ENCODE measurements around the gene IST1.
A peak's percentile ranks its signal among the peaks of the same experiment; 100 is the strongest.

The IST1 gene

DNA sequence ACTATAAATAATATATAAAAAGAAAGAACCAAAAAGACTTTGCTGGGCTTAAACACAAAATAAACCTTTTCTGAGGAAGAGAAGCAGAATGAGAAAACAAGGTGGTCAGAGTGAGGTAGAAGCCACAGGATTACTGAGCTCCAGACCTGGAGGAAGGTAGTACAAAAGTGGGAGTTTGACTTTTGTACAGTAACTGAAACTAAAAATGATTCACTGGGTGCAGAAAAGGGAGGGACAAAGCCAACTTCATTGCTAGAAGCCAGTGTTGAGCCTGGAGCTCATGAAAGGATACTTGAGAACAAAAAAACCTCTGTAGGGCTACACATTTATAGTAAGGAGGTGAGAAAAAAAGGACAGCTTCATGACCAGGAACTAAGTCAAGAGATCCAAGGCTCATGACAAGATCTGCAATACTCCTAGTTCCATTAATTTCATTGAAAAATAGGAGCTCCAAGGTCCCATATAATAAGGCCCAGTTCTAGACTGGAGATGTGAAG is 59.4 kb downstream of the IST1 start (continued):
- TF ChIP-seq, protein P1, sequence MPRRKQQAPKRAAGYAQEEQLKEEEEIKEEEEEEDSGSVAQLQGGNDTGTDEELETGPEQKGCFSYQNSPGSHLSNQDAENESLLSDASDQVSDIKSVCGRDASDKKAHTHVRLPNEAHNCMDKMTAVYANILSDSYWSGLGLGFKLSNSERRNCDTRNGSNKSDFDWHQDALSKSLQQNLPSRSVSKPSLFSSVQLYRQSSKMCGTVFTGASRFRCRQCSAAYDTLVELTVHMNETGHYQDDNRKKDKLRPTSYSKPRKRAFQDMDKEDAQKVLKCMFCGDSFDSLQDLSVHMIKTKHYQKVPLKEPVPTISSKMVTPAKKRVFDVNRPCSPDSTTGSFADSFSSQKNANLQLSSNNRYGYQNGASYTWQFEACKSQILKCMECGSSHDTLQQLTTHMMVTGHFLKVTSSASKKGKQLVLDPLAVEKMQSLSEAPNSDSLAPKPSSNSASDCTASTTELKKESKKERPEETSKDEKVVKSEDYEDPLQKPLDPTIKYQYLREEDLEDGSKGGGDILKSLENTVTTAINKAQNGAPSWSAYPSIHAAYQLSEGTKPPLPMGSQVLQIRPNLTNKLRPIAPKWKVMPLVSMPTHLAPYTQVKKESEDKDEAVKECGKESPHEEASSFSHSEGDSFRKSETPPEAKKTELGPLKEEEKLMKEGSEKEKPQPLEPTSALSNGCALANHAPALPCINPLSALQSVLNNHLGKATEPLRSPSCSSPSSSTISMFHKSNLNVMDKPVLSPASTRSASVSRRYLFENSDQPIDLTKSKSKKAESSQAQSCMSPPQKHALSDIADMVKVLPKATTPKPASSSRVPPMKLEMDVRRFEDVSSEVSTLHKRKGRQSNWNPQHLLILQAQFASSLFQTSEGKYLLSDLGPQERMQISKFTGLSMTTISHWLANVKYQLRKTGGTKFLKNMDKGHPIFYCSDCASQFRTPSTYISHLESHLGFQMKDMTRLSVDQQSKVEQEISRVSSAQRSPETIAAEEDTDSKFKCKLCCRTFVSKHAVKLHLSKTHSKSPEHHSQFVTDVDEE (CRISPR knock-in tag; IDR thresholded peaks at IDR 0.05): no peak
- TF ChIP-seq CSDC2 (CRISPR knock-in tag; IDR thresholded peaks at IDR 0.05) (no peak), ZNF8 (CRISPR knock-in tag; IDR thresholded peaks at IDR 0.05) (no peak), GLIS3 (CRISPR knock-in tag; IDR thresholded peaks at IDR 0.05) (no peak), ISL1 (CRISPR knock-in tag; IDR thresholded peaks at IDR 0.05) (no peak)

DNA sequence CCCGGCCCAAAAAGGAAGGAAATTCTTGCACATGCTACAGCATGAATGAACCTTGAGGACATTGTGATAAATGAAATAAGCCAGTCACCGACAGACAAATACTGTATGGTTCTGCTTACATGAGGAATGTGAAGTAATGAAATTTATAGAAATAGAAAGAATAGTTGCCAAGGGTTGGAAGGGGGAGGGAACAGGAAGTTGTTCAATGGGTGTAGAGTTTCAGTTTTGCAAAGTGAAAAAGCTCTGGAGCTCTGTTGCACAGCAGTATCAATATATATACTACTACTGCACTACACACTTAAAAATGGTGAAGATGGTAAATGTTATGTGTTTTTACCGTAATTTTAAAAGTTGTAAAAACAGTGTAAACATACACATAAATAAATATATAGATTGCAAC is 61.2 kb downstream of the IST1 start:
- peak; percentile 44; the same call in 2 of the 3 replicates for ATAC-seq
- TF ChIP-seq, protein P2, sequence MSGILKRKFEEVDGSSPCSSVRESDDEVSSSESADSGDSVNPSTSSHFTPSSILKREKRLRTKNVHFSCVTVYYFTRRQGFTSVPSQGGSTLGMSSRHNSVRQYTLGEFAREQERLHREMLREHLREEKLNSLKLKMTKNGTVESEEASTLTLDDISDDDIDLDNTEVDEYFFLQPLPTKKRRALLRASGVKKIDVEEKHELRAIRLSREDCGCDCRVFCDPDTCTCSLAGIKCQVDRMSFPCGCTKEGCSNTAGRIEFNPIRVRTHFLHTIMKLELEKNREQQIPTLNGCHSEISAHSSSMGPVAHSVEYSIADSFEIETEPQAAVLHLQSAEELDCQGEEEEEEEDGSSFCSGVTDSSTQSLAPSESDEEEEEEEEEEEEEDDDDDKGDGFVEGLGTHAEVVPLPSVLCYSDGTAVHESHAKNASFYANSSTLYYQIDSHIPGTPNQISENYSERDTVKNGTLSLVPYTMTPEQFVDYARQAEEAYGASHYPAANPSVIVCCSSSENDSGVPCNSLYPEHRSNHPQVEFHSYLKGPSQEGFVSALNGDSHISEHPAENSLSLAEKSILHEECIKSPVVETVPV (CRISPR knock-in tag; IDR thresholded peaks at IDR 0.05): no peak
- TF ChIP-seq SNAI2 (CRISPR knock-in tag; IDR thresholded peaks at IDR 0.05) (no peak), PPARA (CRISPR knock-in tag; IDR thresholded peaks at IDR 0.05; ENCODE audit: borderline replicate concordance) (no peak), ZNF565 (CRISPR knock-in tag; conservative IDR thresholded peaks at IDR 0.05; ENCODE audit: low read depth) (no peak), ISL1 (CRISPR knock-in tag; IDR thresholded peaks at IDR 0.05) (no peak), ZFP30 (CRISPR knock-in tag; IDR thresholded peaks at IDR 0.05) (no peak), RARB (CRISPR knock-in tag; IDR thresholded peaks at IDR 0.05) (no peak), ZNF8 (CRISPR knock-in tag; IDR thresholded peaks at IDR 0.05) (no peak), ARNTL (CRISPR knock-in tag; IDR thresholded peaks at IDR 0.05; ENCODE audit: borderline replicate concordance, low read depth) (no peak), CSDC2 (CRISPR knock-in tag; IDR thresholded peaks at IDR 0.05) (no peak), BACH2 (CRISPR knock-in tag; IDR thresholded peaks at IDR 0.05; ENCODE audit: borderline replicate concordance) (no peak), ZNF70 (CRISPR knock-in tag; IDR thresholded peaks at IDR 0.05) (no peak), TCF4 (CRISPR knock-in tag; IDR thresholded peaks at IDR 0.05; ENCODE audit: borderline replicate concordance) (no peak), TOX (CRISPR knock-in tag; IDR thresholded peaks at IDR 0.05; ENCODE audit: borderline replicate concordance) (no peak)
- TF ChIP-seq, protein P1 (CRISPR knock-in tag; IDR thresholded peaks at IDR 0.05): no peak
- TF ChIP-seq, protein P3, sequence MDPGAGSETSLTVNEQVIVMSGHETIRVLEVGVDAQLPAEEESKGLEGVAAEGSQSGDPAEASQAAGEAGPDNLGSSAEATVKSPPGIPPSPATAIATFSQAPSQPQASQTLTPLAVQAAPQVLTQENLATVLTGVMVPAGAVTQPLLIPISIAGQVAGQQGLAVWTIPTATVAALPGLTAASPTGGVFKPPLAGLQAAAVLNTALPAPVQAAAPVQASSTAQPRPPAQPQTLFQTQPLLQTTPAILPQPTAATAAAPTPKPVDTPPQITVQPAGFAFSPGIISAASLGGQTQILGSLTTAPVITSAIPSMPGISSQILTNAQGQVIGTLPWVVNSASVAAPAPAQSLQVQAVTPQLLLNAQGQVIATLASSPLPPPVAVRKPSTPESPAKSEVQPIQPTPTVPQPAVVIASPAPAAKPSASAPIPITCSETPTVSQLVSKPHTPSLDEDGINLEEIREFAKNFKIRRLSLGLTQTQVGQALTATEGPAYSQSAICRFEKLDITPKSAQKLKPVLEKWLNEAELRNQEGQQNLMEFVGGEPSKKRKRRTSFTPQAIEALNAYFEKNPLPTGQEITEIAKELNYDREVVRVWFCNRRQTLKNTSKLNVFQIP (CRISPR knock-in tag; IDR thresholded peaks at IDR 0.05; ENCODE audit: borderline replicate concordance, low read depth): no peak
- TF ChIP-seq, protein P4, sequence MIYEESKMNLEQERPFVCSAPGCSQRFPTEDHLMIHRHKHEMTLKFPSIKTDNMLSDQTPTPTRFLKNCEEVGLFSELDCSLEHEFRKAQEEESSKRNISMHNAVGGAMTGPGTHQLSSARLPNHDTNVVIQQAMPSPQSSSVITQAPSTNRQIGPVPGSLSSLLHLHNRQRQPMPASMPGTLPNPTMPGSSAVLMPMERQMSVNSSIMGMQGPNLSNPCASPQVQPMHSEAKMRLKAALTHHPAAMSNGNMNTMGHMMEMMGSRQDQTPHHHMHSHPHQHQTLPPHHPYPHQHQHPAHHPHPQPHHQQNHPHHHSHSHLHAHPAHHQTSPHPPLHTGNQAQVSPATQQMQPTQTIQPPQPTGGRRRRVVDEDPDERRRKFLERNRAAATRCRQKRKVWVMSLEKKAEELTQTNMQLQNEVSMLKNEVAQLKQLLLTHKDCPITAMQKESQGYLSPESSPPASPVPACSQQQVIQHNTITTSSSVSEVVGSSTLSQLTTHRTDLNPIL (CRISPR knock-in tag; IDR thresholded peaks at IDR 0.05; ENCODE audit: low read depth): no peak
